HepG2 (cell line): ENCODE data around the gene TRIM64. TPM values are rescaled to one million over a fixed set of nuclear protein-coding genes. Genes with fewer than 3 reads are reported as not detected.
"Not testable (repeated sequence)": the region's sequence is repeated elsewhere in the genome, so short reads cannot be mapped to it uniquely, and the experiment has no call there.

Source experiments
- ATAC-seq: fragments of 200-7000 bp; cut with Tn5 transposase; 3 replicates; pipeline ENCODE4 v1.9.1; 2020; ENCODE audit warnings: mild to moderate bottlenecking, moderate library complexity
- Bru-seq: library from RNA; stranded (reverse); fragments of 400-500 nt; gene quantifications from one replicate; lab custom pipeline; 2021; lab: Mats Ljungman, UMichigan
- BruChase-seq, 2 experiments: library from RNA; stranded (reverse); fragments of 400-500 nt; gene quantifications; one replicate each; lab custom pipeline; 2021; lab: Mats Ljungman, UMichigan
- BruUV-seq: library from RNA; stranded (reverse); fragments of 400-500 nt; replicated peaks from 2 replicates; lab custom pipeline; 2021; lab: Mats Ljungman, UMichigan
- CTCF ChIA-PET: fragments of 300-600 bp; formaldehyde crosslinking; extraction: SDS; loops from one replicate; lab custom pipeline; 2021; ENCODE audit warnings: low total read pairs, inconsistent platforms, low intra/inter-chr PET ratio; lab: Yijun Ruan, JAX
- POLR2A ChIA-PET: fragments of 350-600 bp; sonication (Branson Sonifier 250); formaldehyde crosslinking; loops from one replicate; lab custom pipeline; 2020; ENCODE audit warnings: antibody characterized with exemption, inconsistent platforms; lab: Yijun Ruan, JAX
- DNase-seq: peaks from one replicate; pipeline ENCODE4 v3.0.0-alpha.2; 2015; ENCODE audit warnings: low spot score
- FAIRE-seq: peaks from 3 replicates; lab custom pipeline; 2011; peaks lifted over from hg19 to GRCh38; lab: Jason Lieb, UNC
- H2AFZ ChIP-seq: one replicate; pipeline ENCODE4 v1.6.1; 2011; ENCODE audit warnings: low read length, inconsistent platforms
- H3K27ac ChIP-seq: fragments of 300-600 bp; 3 replicates; pipeline ENCODE4 v1.8.0; 2011; ENCODE audit warnings: mixed run types, mild to moderate bottlenecking, mixed read lengths, low read length, inconsistent platforms; ENCODE audit not compliant: insufficient read depth; ENCODE audit errors: extremely low read length
- H3K27me3 ChIP-seq, 2 experiments: fragments of 200-600 bp in 1 of 2; 2 replicates in 1 of 2; 3 replicates in 1 of 2; pipeline versions ENCODE4 v1.6.0 to v1.8.0; 2011; ENCODE audit warnings: low read length in 2 of 2, mild to moderate bottlenecking in 2 of 2, moderate library complexity in 2 of 2, inconsistent platforms in 1 of 2; ENCODE audit not compliant: insufficient read depth in 2 of 2, control insufficient read depth in 1 of 2
- H3K36me3 ChIP-seq, 2 experiments: fragments of 200-600 bp in 1 of 2; replicated peaks in 1 of 2; 2 replicates in 1 of 2; 3 replicates in 1 of 2; pipeline versions ENCODE4 v1.5.1 to v1.8.0; 2011; ENCODE audit warnings: low read length in 2 of 2, inconsistent platforms in 1 of 2; ENCODE audit not compliant: insufficient read depth in 2 of 2, control insufficient read depth in 1 of 2
- H3K4me1 ChIP-seq: 2 replicates; pipeline ENCODE4 v1.5.1; 2012; ENCODE audit warnings: low read length, inconsistent platforms; ENCODE audit not compliant: insufficient read depth
- H3K4me2 ChIP-seq: 2 replicates; pipeline ENCODE4 v1.6.0; 2011; ENCODE audit warnings: low read depth, low read length, inconsistent platforms
- H3K4me3 ChIP-seq, 3 experiments: fragments of 200-600 bp in 1 of 3; sonication (generic), shearing (Covaris generic) in 1 of 3; replicated peaks in 1 of 3; 2 replicates each; pipeline ENCODE4 v1.5.1; 2011 to 2016; ENCODE audit warnings: low read length in 3 of 3, inconsistent platforms in 2 of 3, low read depth in 2 of 3, mild to moderate bottlenecking in 2 of 3, control low read depth in 1 of 3, mixed read lengths in 1 of 3; ENCODE audit not compliant: insufficient read depth in 1 of 3
- H3K79me2 ChIP-seq: one replicate; pipeline ENCODE4 v1.6.1; 2011; ENCODE audit warnings: low read length, inconsistent platforms; ENCODE audit not compliant: insufficient read depth
- H3K9ac ChIP-seq: 2 replicates; pipeline ENCODE4 v1.6.0; 2011; ENCODE audit warnings: mild to moderate bottlenecking, low read depth, low read length, inconsistent platforms; ENCODE audit not compliant: insufficient read depth
- H3K9me3 ChIP-seq: 2 replicates; pipeline ENCODE4 v1.5.1; 2012; ENCODE audit warnings: mild to moderate bottlenecking, low read length
- H4K20me1 ChIP-seq: 2 replicates; pipeline ENCODE4 v1.6.0; 2011; ENCODE audit warnings: inconsistent platforms, mild to moderate bottlenecking, low read length, moderate library complexity; ENCODE audit not compliant: insufficient read depth
- HOXA9 ChIP-seq: sonication (generic); formaldehyde crosslinking; IDR thresholded peaks from 2 replicates; pipeline ENCODE4 v1.8.1; 2022; ENCODE audit warnings: missing genetic modification reagents, mild to moderate bottlenecking, moderate library complexity, borderline replicate concordance
- KLF15 ChIP-seq: sonication (generic); formaldehyde crosslinking; IDR thresholded peaks from 2 replicates; pipeline ENCODE4 v1.8.1; 2023; ENCODE audit warnings: borderline replicate concordance, mild to moderate bottlenecking, inconsistent platforms, missing genetic modification reagents, mixed read lengths
- KMT2A ChIP-seq: sonication (generic); formaldehyde crosslinking; IDR thresholded peaks from 2 replicates; pipeline ENCODE4 v1.4.0; 2020; ENCODE audit warnings: missing genetic modification reagents
- MAFK ChIP-seq, 2 experiments: IDR thresholded peaks in 1 of 2; conservative IDR thresholded peaks in 1 of 2; 2 replicates each; pipeline ENCODE4 v1.6.1; 2011; ENCODE audit warnings: improper control_type of control experiment in 2 of 2, low read length in 2 of 2
- MEF2D ChIP-seq: sonication (generic); formaldehyde crosslinking; IDR thresholded peaks from 2 replicates; pipeline ENCODE4 v1.5.1; 2020; ENCODE audit warnings: mild to moderate bottlenecking, missing genetic modification reagents
- MIER2 ChIP-seq: IDR thresholded peaks from 2 replicates; pipeline ENCODE4 v1.6.1; 2016; ENCODE audit warnings: missing biosample characterization, missing genetic modification reagents
- NFIC ChIP-seq: IDR thresholded peaks from 2 replicates; pipeline ENCODE4 v1.6.1; 2012; ENCODE audit warnings: mild to moderate bottlenecking, low read length, inconsistent platforms
- ZBTB20 ChIP-seq: sonication (generic); formaldehyde crosslinking; IDR thresholded peaks from 2 replicates; pipeline ENCODE4 v1.8.1; 2023; ENCODE audit warnings: missing genetic modification reagents, low read depth, mild to moderate bottlenecking, borderline replicate concordance
- ZNF10 ChIP-seq: sonication (generic); formaldehyde crosslinking; IDR thresholded peaks from 2 replicates; pipeline ENCODE4 v1.4.0; 2020; ENCODE audit warnings: mild to moderate bottlenecking, low read depth, missing genetic modification reagents, borderline replicate concordance
- ZSCAN30 ChIP-seq: sonication (generic); formaldehyde crosslinking; IDR thresholded peaks from 2 replicates; pipeline ENCODE4 v1.5.0; 2020; ENCODE audit warnings: mild to moderate bottlenecking, missing genetic modification reagents
- WGBS: methylation state at CpG from one replicate; pipeline ENCODE4 v1.1.6; 2017; ENCODE audit warnings: low lambda C conversion rate; 5-methylcytosine and 5-hydroxymethylcytosine counted together
- in situ Hi-C: cut with HindIII; loops from 2 replicates; pipeline ENCODE4 v1.10.0; 2017; ENCODE audit warnings: low pct_unique_long_range_greater_than_20kb; ENCODE audit not compliant: extremely low pct_ligation_motif_present
- intact Hi-C: fragments of 100-400 bp; cut with micrococcal nuclease; formaldehyde crosslinking; loops from one replicate; pipeline ENCODE4 v1.10.0; 2022; ENCODE audit not compliant: unreplicated experiment
- long read RNA-seq, 2 experiments: library from RNA in 1 of 2; library from polyadenylated mRNA in 1 of 2; stranded (forward) in 1 of 2; unstranded in 1 of 2; transcript quantifications; one replicate each; pipeline ENCODE4 v2.0.0, GENCODE V29; 2019 to 2022
- polyA minus RNA-seq, 3 experiments: library from RNA; depleted of rRNA, polyadenylated mRNA; stranded (reverse); fragments of >200 nt; gene quantifications; 2 replicates each; pipeline ENCODE4 v1.2.3, GENCODE V29; 2011; ENCODE audit warnings: low replicate concordance in 1 of 3
- polyA plus RNA-seq, 8 experiments: library from polyadenylated mRNA; depleted of rRNA in 3 of 8; stranded (reverse) in 7 of 8; unstranded in 1 of 8; fragments of >200 nt; fragmentation: Illumina TruSeq in 4 of 8; extraction: Trizol in 4 of 8; gene quantifications; 2 replicates each; pipeline versions ENCODE4 v1.2.1 to v1.2.3, GENCODE V29; 2011 to 2016; ENCODE audit warnings: low read depth in 4 of 8, missing spikeins in 1 of 8, mixed read lengths in 1 of 8; ENCODE audit not compliant: insufficient read depth in 1 of 8
- total RNA-seq, 5 experiments: library from RNA; depleted of rRNA; stranded (reverse); fragments of >200 nt; fragmentation: Illumina TruSeq; extraction: Trizol; gene quantifications; 2 replicates each; pipeline ENCODE4 v1.2.3, GENCODE V29; 2016; ENCODE audit warnings: low read depth in 1 of 5

The TRIM64 gene, protein sequence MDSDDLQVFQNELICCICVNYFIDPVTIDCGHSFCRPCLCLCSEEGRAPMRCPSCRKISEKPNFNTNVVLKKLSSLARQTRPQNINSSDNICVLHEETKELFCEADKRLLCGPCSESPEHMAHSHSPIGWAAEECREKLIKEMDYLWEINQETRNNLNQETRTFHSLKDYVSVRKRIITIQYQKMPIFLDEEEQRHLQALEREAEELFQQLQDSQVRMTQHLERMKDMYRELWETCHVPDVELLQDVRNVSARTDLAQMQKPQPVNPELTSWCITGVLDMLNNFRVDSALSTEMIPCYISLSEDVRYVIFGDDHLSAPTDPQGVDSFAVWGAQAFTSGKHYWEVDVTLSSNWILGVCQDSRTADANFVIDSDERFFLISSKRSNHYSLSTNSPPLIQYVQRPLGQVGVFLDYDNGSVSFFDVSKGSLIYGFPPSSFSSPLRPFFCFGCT
- not detected in 2 replicates for total RNA-seq (2016; rRNA removed; fragmentation: Illumina TruSeq; extraction: Trizol)
- not detected in 2 replicates for total RNA-seq (2016; cell fraction: cytosol; rRNA removed; fragmentation: Illumina TruSeq; extraction: Trizol; ENCODE audit: low read depth)
- not detected in 2 replicates for total RNA-seq (2016; cell fraction: insoluble cytoplasmic fraction; rRNA removed; fragmentation: Illumina TruSeq; extraction: Trizol)
- total RNA-seq (2016; cell fraction: membrane; rRNA removed; fragmentation: Illumina TruSeq; extraction: Trizol), result not detected in 2 replicates
- not detected in 2 replicates for total RNA-seq (2016; cell fraction: nucleus; rRNA removed; fragmentation: Illumina TruSeq; extraction: Trizol)
- polyA plus RNA-seq (2011; rRNA removed), result not detected in 2 replicates
- not detected in 2 replicates for polyA plus RNA-seq (2011; cell fraction: cytosol; rRNA removed)
- polyA plus RNA-seq (2011; cell fraction: nucleus; rRNA removed), result not detected in 2 replicates
- polyA plus RNA-seq (2012), result not detected in 2 replicates
- not detected in 2 replicates for polyA plus RNA-seq (2016; cell fraction: cytosol; fragmentation: Illumina TruSeq; extraction: Trizol; ENCODE audit: low read depth)
- not detected in 2 replicates for polyA plus RNA-seq (2016; cell fraction: insoluble cytoplasmic fraction; fragmentation: Illumina TruSeq; extraction: Trizol; ENCODE audit: low read depth)
- not detected in 2 replicates for polyA plus RNA-seq (2016; cell fraction: membrane; fragmentation: Illumina TruSeq; extraction: Trizol; ENCODE audit: low read depth)
- polyA plus RNA-seq (2016; cell fraction: nucleus; fragmentation: Illumina TruSeq; extraction: Trizol; ENCODE audit: insufficient read depth, low read depth), result not detected in 2 replicates
- polyA minus RNA-seq (2011; rRNA and poly(A)+ RNA removed; ENCODE audit: low replicate concordance), result not detected in 2 replicates
- not detected in 2 replicates for polyA minus RNA-seq (2011; cell fraction: cytosol; rRNA and poly(A)+ RNA removed)
- not detected in 2 replicates for polyA minus RNA-seq (2011; cell fraction: nucleus; rRNA and poly(A)+ RNA removed)
- not detected for Bru-seq, nascent RNA
- not detected for BruChase-seq, experiment 1, labeled RNA remaining after a 6-hour chase
- not detected for BruChase-seq, experiment 2, labeled RNA remaining after a 2-hour chase
- long read RNA-seq, experiment 1, result 0 reads
- long read RNA-seq, experiment 2, result 0 reads

DNA sequence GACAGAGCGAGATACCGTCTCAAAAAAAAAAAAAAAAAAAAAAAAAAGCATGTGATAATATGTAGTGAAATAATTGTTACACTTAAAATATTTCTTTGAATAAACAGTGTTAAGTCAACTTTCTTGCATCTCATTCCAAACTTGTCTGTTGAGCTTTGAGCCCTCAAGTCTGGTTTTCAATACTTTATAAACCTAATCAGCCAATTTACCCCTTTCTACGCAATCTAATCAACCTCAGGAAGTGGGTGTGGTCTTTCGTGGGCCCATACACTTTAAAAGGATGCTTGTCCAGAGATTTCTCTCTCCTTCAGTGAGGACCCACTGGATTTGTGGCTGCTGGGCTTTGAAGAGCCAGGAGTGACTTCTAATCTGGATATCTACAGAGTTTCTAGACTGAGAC is at the start of gene TRIM64:
TSS of gene TRIM64 (plus strand) at position 301 of the 400 bp plus-strand sequence. CDS start 2,467 bp downstream, outside the sequence.
- BruUV-seq, FAIRE-seq, POLR2A ChIA-PET, H3K4me2 ChIP-seq, H3K9me3 ChIP-seq, DNase-seq, H3K4me3 ChIP-seq, in situ Hi-C loops, H4K20me1 ChIP-seq, CTCF ChIA-PET, H2AFZ ChIP-seq, H3K4me1 ChIP-seq, H3K79me2 ChIP-seq, H3K36me3 ChIP-seq, ATAC-seq, H3K9ac ChIP-seq, intact Hi-C loops, H3K27ac ChIP-seq, H3K27me3 ChIP-seq: not testable (repeated sequence)
- WGBS, result no CpG with 5 or more reads among the region's 4 CpGs

DNA sequence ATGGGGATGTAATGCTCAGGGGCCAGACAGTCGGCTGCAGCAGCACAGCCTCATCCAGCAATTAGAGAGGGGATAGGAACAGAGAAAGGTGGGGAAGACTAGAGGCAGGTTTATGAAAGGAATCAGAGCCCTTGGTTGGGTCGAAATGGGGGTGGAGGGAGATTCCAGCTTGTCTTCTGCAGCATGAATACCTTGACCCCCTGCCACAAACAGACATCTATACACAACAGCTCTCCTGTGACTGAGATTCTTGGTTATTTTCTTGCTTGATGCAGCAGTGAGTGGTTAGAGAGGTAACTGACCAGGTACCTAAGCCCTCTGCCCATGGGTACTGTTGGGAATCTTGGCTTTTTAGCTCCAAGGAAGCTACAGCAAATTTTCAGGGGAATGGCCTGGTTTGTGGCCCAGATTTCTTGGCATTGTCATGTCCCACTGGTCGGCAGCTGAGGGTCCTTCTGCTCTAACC is 43.6 kb upstream of the TRIM64 start, which contains the start of gene TRIM49D1:
TSS of gene TRIM49D1 (minus strand) at position 51 of the 466 bp plus-strand sequence. CDS start 4,535 bp downstream, outside the sequence.
- Histone ChIP-seq H3K4me2 (no peak within 1 kb of the TSS), H3K4me1 (no peaks in the 10 kb centered on the region), H3K9ac (no peak within 1 kb of the TSS), H3K36me3 (no peaks in the 10 kb centered on the region), H3K27ac (no peak within 1 kb of the TSS), H3K4me3 (no peak within 1 kb of the TSS), H3K9me3 (no peaks in the 10 kb centered on the region), H4K20me1 (no peaks in the 10 kb centered on the region), H2AFZ (no peak within 1 kb of the TSS), H3K27me3 (no peaks in the 10 kb centered on the region), H3K79me2 (no peaks in the 10 kb centered on the region)
- POLR2A ChIA-PET, result no interaction called here
- ATAC-seq (no peak), DNase-seq (no peak), FAIRE-seq (no peak)
- in situ Hi-C loops (no loop called here), intact Hi-C loops (no loop called here)
- no TSS peak for BruUV-seq
- CTCF ChIA-PET, result no interaction called here
- 0% methylated on average over 3 of the region's 3 CpGs for WGBS
- TF ChIP-seq MEF2D (CRISPR knock-in tag) (no peak), HOXA9 (CRISPR knock-in tag) (no peak), ZBTB20 (CRISPR knock-in tag) (no peak), NFIC (no peak), ZNF10 (CRISPR knock-in tag) (no peak), KMT2A (CRISPR knock-in tag) (no peak), ZSCAN30 (CRISPR knock-in tag) (no peak), KLF15 (CRISPR knock-in tag) (no peak), MIER2 (CRISPR knock-in tag) (no peak), MAFK (conservative IDR thresholded peaks at IDR 0.05 in 1 of 2, IDR thresholded peaks at IDR 0.05 in 1 of 2; ENCODE audit: low read length in 2 of 2) (no peak)
